Muscle layer of duodenum (tissue), 2 donors: Measurements from ENCODE around the gene ORAI3.

Experiments used
- H3K27ac ChIP-seq: one replicate; pipeline ENCODE4 v1.7.0; 2013; ENCODE audit warnings: mild to moderate bottlenecking, low read length
- H3K27me3 ChIP-seq: one replicate; pipeline ENCODE4 v1.7.0; 2013; ENCODE audit warnings: low read depth, mild to moderate bottlenecking, control low read depth, low read length
- H3K36me3 ChIP-seq, 2 donors: one replicate each; pipeline ENCODE4 v1.7.0; 2013; ENCODE audit warnings: low read length in 2 of 2, control low read depth in 1 of 2, mild to moderate bottlenecking in 1 of 2; ENCODE audit not compliant: insufficient read depth in 2 of 2, control insufficient read depth in 1 of 2
- H3K4me1 ChIP-seq, 2 donors: one replicate each; pipeline ENCODE4 v1.7.0; 2013; ENCODE audit warnings: low read length in 2 of 2, mild to moderate bottlenecking in 2 of 2, control low read depth in 1 of 2, moderate library complexity in 1 of 2; ENCODE audit not compliant: insufficient read depth in 2 of 2, control insufficient read depth in 1 of 2
- H3K4me3 ChIP-seq, 2 donors: one replicate each; pipeline ENCODE4 v1.7.0; 2013; ENCODE audit warnings: low read length in 2 of 2, low read depth in 1 of 2, mild to moderate bottlenecking in 1 of 2
- H3K9me3 ChIP-seq, 2 donors: one replicate each; pipeline ENCODE4 v1.7.0; 2013; ENCODE audit warnings: low read length in 2 of 2, control low read depth in 1 of 2, mild to moderate bottlenecking in 1 of 2; ENCODE audit not compliant: control insufficient read depth in 1 of 2
- donor health status: healthy.

Gene ORAI3

GRCh38 chr16:30964574-30965226 lies 15.8 kb downstream of the ORAI3 start:
- Histone ChIP-seq H3K9me3 (no peaks in the 10 kb centered on the region), H3K4me1 (peaks cover 0 to 5% of the 10 kb centered on the region in 2 donors), H3K27ac (no peak overlapping the region), H3K27me3 (no peaks in the 10 kb centered on the region), H3K4me3 (no peak overlapping the region), H3K36me3 (peaks cover 59 to 89% of the 10 kb centered on the region in 2 donors)

DNA sequence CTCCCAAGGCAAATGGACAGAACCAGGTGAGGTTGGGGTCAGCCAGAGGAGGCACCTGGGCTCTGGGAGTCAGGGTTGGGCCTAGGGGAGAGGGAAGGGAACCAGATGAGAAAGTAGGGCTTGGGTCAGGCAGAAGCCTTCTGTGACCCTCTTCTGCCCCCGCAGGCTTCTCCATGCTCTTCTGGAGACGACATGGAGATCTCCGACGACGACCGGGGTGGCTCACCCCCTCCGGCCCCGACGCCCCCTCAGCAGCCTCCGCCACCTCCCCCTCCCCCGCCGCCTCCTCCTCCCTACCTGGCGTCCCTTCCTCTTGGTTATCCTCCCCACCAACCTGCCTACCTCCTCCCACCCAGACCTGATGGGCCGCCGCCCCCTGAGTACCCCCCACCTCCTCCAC lies 16.6 kb downstream of the ORAI3 start:
- H3K4me1 ChIP-seq: no peaks in the 10 kb centered on the region
- no peak overlapping the region for H3K4me3 ChIP-seq
- H3K9me3 ChIP-seq: no peaks in the 10 kb centered on the region
- no peak overlapping the region for H3K27ac ChIP-seq
- H3K36me3 ChIP-seq: peaks cover 54 to 88% of the 10 kb centered on the region in 2 donors
- no peaks in the 10 kb centered on the region for H3K27me3 ChIP-seq

DNA sequence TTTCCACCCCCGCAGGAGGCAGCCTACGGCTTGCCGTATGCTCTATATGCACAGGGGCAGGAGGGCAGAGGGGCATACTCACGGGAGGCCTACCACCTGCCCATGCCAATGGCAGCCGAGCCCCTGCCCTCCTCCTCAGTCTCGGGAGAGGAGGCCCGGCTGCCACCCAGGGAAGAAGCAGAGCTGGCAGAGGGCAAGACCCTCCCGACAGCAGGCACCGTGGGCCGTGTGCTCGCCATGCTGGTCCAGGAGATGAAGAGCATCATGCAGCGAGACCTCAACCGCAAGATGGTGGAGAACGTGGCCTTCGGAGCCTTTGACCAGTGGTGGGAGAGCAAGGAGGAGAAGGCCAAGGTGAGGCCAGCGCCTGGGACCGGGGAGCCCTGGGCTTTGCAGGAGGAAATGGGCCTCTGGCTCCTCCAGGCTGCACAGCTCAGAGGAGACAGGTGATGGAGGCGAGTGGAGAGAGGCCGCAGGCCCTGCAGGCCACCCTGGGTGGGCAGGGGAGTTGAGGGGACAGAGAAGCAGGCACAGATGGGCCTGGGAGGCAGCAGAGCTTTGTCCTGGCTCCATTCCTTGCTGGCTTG lies 17.3 kb downstream of the ORAI3 start:
- H3K4me1 ChIP-seq: no peaks in the 10 kb centered on the region
- H3K27ac ChIP-seq: no peak overlapping the region
- no peaks in the 10 kb centered on the region for H3K9me3 ChIP-seq
- peaks cover 54 to 90% of the 10 kb centered on the region in 2 donors for H3K36me3 ChIP-seq
- no peaks in the 10 kb centered on the region for H3K27me3 ChIP-seq
- no peak overlapping the region for H3K4me3 ChIP-seq

DNA sequence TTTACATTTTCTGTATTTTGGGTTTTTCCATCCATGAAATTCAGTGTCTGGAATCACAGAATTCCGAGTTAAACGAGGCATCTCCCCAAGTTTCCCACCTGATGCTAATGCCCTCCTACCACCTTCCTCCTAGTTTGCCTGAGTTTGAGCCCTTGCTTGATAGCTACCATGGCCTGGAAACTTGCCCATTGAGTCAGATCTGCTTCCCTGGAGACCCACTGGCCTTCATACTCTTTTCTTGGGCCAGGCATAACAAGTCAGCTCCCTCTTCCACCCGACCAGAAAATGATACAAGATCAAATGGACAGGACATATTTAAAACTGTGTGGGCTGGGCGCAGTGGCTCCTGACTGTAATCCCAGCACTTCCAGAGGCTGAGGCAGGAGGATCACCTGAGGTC lies 18.9 kb downstream of the ORAI3 start:
- Histone ChIP-seq H3K27me3 (no peaks in the 10 kb centered on the region), H3K4me1 (no peaks in the 10 kb centered on the region), H3K36me3 (peaks cover 55 to 91% of the 10 kb centered on the region in 2 donors), H3K9me3 (no peaks in the 10 kb centered on the region), H3K4me3 (no peak overlapping the region), H3K27ac (no peak overlapping the region)

DNA sequence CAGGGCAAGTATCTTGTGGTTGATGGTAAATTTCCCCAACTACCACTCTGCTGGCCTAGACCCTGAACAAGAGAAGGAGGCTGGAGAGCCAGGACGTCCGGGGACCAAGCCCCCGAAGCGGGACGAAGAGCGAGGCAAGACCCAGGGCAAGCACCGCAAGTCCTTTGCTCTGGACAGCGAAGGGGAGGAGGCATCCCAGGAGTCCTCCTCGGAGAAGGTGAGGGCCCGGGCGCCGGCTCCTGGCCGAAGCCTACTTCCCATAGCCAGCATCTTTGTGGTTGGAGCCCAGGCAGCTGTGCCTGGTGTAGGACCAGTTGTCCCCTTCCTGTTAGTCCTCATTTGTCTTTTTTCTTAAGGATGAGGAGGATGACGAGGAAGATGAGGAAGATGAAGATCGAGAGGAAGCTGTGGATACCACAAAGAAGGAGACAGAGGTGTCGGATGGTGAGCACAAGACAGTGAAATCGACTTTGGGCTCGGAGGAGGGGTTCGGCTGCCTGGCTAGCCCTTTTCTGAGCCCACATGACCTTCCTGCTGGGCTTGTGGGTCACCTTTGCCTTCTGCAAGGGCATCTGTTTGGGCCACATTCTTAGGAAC lies 20.5 kb downstream of the ORAI3 start:
- Histone ChIP-seq H3K4me3 (no peak overlapping the region), H3K36me3 (peaks cover 55 to 91% of the 10 kb centered on the region in 2 donors), H3K4me1 (no peaks in the 10 kb centered on the region), H3K9me3 (no peaks in the 10 kb centered on the region), H3K27ac (no peak overlapping the region), H3K27me3 (no peaks in the 10 kb centered on the region)

DNA sequence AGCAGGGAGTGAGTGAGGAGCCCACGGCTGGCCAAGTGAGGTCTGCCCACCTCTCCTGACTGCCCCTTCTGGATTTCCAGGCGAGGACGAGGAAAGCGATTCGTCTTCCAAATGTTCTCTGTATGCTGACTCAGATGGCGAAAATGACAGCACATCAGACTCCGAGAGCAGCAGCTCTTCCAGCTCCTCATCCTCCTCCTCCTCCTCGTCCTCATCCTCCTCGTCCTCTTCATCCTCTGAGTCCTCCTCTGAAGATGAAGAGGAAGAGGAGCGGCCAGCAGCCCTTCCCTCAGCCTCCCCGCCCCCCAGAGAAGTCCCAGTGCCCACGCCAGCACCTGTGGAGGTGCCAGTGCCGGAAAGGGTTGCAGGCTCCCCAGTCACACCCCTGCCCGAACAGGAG lies 22.4 kb downstream of the ORAI3 start:
- H3K36me3 ChIP-seq: peaks cover 52 to 91% of the 10 kb centered on the region in 2 donors
- H3K4me3 ChIP-seq: no peak overlapping the region
- H3K9me3 ChIP-seq: no peaks in the 10 kb centered on the region
- no peak overlapping the region for H3K27ac ChIP-seq
- no peaks in the 10 kb centered on the region for H3K4me1 ChIP-seq
- no peaks in the 10 kb centered on the region for H3K27me3 ChIP-seq

- Histone ChIP-seq H3K27ac (no peak overlapping the region), H3K27me3 (no peaks in the 10 kb centered on the region), H3K9me3 (no peaks in the 10 kb centered on the region), H3K36me3 (peaks cover 50 to 90% of the 10 kb centered on the region in 2 donors), H3K4me3 (no peak overlapping the region), H3K4me1 (no peaks in the 10 kb centered on the region)
Measured at GRCh38 chr16:30972872-30973271, 24.0 kb downstream of the ORAI3 start.

DNA sequence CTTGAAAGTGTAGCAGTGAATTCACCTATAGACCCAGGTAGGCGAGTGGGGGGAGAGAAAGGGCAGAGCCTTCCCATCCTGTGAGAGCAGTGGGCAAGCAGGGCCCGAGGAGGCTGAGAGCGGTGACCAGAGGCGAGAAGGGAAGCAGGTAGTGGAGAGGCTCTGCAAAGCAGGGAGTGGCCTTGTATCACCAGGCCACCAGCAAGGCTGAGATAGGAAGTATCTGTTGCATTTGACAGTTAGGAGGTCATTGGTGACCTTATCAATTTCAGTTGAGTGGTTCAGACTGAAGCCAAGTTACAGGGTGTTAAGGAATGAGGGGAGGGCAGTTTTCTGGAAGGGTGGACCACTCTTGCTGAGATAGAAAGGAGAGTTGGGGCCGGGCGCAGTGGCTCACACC lies 25.5 kb downstream of the ORAI3 start:
- Histone ChIP-seq H3K4me1 (no peaks in the 10 kb centered on the region), H3K9me3 (no peaks in the 10 kb centered on the region), H3K27me3 (no peaks in the 10 kb centered on the region), H3K36me3 (peaks cover 50 to 93% of the 10 kb centered on the region in 2 donors), H3K27ac (no peak overlapping the region), H3K4me3 (no peak overlapping the region)

DNA sequence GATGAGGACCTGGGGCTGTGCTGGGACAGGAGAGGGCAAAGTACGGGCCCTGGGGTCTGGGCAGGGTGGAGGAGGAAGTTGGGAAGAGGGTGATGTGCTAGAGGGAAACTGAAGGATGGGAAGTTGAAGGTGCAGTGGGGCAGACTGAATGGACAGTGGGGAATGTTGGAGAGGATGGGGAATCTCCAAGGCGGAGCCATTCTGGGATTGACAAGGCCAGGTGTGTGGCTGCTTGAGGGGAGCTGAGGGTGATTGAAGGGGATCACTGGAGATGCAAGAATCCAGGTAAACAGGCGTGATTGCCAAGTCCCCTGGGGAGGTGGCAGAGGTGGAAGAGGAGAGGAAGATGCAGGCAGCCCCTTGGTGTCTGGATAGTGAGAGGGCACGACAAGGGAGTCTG lies 27.6 kb downstream of the ORAI3 start:
- H3K4me1 ChIP-seq: no peaks in the 10 kb centered on the region
- no peaks in the 10 kb centered on the region for H3K9me3 ChIP-seq
- no peak overlapping the region for H3K4me3 ChIP-seq
- H3K36me3 ChIP-seq: peaks cover 42 to 91% of the 10 kb centered on the region in 2 donors
- H3K27me3 ChIP-seq: no peaks in the 10 kb centered on the region
- no peak overlapping the region for H3K27ac ChIP-seq

DNA sequence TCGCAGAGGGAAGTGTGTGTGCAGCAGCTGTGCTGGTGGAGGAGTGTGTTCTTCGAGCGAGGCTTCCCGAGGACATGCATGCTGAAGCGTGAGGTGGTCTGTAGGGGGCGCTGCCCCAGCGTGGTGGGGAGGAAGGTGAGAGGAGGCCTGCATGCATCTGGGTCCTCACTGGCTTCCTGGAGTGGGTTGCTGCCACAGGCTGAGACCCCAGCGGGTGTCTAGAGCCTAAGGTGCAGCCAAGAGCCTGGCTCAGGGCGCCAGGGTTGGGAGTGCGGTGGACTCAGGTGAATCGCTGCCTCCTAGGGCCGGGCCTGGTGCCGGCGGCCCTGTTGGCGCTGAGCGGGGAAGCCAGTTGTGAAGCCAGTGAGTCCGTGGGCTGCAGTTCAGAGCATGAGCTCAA lies 28.6 kb downstream of the ORAI3 start:
- H3K4me3 ChIP-seq: no peak overlapping the region
- H3K27ac ChIP-seq: no peak overlapping the region
- peaks cover 35 to 90% of the 10 kb centered on the region in 2 donors for H3K36me3 ChIP-seq
- no peaks in the 10 kb centered on the region for H3K9me3 ChIP-seq
- H3K27me3 ChIP-seq: no peaks in the 10 kb centered on the region
- H3K4me1 ChIP-seq: no peaks in the 10 kb centered on the region

DNA sequence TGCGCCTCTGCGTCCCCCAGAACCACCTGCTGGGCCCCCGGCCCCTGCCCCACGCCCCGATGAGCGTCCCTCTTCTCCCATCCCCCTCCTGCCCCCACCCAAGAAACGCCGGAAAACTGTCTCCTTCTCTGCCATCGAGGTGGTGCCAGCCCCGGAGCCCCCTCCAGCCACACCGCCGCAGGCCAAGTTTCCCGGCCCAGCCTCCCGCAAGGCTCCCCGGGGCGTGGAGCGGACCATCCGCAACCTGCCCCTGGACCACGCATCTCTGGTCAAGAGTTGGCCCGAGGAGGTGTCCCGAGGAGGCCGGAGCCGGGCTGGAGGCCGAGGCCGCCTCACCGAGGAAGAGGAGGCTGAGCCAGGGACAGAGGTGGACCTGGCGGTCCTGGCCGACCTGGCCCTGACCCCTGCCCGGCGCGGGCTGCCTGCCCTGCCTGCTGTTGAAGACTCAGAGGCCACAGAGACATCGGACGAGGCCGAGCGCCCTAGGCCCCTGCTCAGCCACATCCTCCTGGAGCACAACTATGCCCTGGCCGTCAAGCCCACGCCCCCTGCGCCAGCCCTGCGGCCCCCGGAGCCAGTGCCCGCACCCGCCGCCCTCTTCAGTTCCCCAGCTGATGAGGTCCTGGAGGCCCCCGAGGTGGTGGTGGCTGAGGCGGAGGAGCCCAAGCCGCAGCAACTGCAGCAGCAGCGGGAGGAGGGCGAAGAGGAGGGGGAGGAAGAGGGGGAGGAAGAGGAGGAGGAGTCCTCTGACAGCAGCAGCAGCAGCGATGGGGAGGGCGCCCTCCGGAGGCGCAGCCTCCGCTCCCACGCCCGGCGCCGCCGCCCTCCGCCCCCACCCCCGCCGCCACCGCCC lies 30.5 kb downstream of the ORAI3 start:
- no peaks in the 10 kb centered on the region for H3K27me3 ChIP-seq
- H3K4me3 ChIP-seq: no peak overlapping the region
- H3K27ac ChIP-seq: no peak overlapping the region
- H3K36me3 ChIP-seq: peaks cover 22 to 89% of the 10 kb centered on the region in 2 donors
- no peaks in the 10 kb centered on the region for H3K4me1 ChIP-seq
- H3K9me3 ChIP-seq: no peaks in the 10 kb centered on the region
